GM19372 (cell line): Measurements from ENCODE around the gene MAN2A1.

Source experiments
- ATAC-seq: cut with Tn5 transposase; IDR thresholded peaks from one replicate; pipeline ENCODE4 v1.9.1; 2021; ENCODE audit warnings: mild to moderate bottlenecking, low read depth, moderate library complexity; ENCODE audit not compliant: unreplicated experiment

The MAN2A1 gene

DNA sequence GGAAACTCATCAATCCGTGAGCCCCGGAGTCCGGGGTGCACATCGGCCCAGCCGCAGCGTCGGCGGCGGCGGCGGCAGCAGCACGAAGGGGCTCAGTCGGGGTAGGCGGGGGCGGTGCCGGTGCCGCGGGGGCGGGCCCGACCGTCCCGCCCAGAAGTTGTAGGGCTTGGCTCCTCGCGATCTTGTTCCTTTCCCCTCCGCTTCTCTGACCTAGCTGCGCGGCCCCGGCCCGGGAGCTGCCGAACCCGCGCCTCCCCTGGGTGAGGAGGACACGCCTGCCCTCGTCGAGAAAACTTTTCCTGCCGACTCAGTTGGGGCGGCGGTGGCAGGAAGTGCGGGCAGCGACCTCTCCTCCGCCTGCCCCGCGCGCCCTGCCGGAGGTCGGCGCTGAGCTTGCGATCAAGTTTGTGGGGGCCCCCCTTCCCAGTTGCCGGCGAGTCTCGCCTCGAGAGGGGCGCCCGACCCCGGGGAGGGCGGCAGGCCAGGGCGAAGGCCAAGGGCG is at the start of gene MAN2A1:
TSS of gene MAN2A1 (plus strand) at position 188 of the 502 bp plus-strand sequence. CDS start 491 bp downstream, outside the sequence.
- ATAC-seq, result peak; percentile 43

DNA sequence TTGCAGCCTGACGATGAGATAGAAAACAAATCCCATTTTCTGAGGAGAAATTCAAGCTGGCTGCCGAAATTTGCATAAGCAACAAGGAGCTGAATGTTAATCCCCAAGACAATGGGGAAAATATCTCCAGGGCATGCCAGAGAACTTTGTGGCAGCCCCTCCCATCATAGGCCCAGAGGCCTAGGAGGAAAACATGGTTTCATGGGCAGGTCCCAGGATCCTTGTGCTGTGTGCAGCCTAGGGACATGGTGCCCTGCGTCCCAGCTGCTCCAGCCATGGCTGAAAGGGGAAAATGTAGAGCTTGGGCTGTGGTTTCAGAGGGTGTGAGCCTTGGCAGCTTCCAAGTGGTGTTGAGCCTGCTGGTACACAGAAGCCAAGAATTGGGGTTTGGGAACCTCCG is 48.8 kb upstream of the MAN2A1 start:
- ATAC-seq, result no peak

DNA sequence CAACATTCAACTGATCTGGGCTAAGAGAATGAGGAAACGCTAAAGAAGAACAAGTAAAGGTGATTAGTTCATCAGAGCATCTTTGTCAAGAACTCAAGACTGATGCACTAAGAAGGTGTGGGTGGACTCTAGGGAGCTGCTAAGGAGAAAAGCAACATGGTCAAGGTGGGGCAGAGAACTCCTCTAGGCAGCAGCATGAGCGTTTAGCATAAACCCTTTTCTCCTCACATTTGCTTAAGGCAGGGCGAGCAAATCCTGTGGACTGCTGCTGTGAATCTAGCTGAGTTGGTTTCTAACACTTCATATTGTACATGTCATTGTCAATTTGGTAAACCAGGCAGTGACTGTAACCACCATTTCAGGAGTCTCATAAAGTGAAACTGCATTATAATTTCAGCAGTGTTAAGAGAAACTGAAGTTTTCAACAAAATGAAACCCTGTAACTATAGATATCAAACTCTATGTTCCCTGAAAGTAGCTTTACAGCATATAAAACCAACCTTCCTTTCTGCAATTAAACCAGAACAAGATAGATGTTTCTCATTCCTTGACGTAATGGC is 45.9 kb upstream of the MAN2A1 start:
- ATAC-seq, result no peak

DNA sequence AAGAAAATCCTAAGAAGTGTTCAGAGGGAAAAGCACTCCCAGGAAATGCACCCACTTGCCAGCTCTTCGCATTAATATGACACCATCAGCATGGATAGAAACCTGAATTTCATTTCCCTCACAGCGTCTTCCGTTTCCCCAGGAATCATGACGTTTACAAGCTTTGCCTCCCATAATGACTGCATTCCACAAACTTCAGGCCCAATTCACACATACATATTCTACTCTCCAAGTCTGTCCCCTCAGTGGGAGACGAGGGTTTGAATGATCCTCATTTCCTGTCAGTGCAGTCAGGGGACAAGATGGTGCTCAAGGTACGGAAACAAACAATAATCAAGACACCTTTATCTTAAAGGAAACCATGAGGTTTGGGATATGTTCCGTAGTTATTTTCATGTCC is 44.9 kb upstream of the MAN2A1 start:
- no peak for ATAC-seq

DNA sequence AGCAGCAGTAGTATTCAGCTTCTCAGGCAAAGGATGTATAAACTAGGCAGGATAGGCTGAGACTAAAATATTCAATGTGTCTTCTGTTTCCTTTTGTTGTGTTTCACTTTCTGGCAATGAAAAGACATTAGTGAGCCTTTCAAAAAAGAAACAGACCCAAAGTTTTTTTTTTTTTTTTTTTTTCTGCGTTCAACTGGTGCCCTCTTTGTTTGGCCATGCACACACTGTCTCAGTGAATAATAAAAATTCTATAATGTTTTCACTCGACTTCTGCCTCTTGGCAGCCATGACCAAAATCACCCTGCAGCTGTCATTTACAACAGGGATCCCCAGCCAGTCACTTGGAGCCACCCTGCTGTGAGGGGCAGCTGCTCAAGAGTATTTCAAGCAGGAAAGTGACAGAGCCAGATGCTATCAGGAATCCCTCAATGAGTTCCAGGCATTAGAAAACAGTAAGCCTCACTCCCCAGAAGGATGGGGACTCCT is 44.0 kb upstream of the MAN2A1 start:
- no peak for ATAC-seq

DNA sequence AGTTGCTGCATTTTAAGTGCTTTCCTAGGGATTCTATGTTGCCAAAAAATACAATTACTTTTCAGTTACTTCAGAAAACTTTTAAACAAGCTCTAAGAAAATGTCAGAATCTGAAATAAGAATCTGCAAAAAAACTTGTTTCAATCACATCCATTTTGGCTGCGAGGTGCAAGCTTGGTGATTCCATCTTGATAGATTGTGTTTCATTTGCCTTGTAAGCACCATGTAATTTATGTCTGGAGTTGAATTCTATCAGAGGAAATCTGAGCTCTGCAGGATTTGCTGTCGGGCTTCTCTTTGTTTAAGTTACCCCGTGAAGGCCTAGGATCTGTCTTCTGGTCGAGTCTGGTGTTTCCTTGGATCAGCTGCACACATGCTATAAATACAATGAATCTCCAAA is 40.4 kb upstream of the MAN2A1 start:
- no peak for ATAC-seq

DNA sequence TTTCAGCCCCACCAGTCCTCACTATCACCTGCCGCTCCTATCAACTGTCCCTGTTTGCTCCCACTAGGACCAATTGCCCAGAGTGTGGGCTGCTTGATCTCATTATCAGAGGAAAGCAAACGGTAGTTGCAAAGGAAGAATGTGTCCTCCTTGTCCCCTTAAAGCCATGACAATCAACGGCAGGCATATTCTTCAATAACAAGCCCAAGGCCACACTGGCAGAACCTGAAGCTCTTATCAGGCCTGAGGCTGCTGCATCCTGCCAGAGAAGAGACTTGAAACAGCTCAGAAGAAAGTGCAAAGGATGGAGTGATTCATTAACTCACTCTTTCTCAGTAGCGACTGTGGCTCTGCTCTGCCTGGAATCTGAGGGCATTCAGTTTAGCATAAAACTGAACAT is 39.2 kb upstream of the MAN2A1 start:
- no peak for ATAC-seq

DNA sequence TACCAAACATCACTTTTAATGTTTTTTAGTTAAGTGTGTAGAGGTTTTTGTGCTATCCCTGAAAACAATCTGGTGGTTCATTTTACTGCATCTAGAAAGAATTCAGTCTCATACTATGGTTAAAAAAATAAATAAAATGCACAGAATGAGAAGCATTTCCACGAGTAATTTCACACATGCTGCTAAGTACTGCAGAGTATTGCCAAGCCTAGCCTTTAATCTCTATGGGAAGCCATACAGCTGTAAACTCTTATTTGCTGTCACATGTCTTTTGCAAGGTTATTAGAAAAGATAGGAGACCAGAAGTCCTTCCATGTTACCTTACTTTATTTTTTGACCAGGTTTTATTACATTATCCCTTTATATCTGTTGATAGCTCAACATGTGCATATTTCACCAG is 37.6 kb upstream of the MAN2A1 start:
- no peak for ATAC-seq

DNA sequence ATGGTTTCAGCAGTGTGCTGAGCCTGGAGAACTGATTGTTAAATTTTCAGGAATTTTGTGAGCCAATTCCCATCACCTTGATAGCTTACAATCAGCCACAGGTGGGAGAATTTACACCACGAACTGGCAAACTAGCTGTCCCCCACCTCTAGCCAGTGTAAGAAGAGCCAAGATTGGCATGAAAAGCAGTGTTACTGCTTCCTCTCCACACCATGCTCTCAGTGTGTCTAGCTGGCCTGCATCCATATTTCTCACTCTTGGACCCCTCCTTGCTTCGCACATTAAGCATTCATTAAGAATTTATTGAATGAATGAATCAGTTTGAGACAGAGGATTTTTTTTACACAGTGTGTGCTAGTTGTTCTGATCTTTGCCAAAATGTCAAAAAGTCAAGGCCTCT is 36.7 kb upstream of the MAN2A1 start:
- ATAC-seq, result no peak

DNA sequence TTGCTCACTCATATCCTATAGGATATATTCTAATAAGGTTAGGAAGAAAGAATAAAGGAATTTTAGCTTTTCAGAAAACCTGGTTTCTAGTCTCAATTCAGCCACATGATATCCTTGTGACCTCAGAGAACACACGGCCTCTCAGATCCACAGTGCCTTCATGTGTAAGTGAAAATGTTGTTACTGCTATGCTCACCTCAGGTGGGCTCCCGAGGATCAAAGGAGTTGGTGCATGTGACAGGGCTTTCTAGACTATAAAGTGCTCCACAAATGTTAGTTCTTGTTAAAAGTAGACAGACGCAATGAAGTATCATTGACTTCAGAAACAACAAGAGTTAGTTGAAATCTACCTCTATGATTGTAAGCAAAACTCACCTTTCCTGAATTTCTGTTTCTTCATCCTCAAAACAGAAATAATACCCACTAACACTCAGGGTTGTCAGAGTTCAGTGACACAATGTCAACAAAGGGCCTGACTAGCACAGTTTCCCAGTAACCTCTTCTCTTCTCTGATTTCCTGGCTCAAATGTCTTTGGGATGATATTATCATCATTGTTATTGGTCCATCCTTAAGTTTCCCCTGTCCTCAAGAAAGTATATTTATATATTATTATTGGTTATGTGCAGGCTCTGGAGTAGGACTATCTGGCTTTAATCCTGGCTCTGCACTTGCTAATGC is 36.0 kb upstream of the MAN2A1 start:
- no peak for ATAC-seq

DNA sequence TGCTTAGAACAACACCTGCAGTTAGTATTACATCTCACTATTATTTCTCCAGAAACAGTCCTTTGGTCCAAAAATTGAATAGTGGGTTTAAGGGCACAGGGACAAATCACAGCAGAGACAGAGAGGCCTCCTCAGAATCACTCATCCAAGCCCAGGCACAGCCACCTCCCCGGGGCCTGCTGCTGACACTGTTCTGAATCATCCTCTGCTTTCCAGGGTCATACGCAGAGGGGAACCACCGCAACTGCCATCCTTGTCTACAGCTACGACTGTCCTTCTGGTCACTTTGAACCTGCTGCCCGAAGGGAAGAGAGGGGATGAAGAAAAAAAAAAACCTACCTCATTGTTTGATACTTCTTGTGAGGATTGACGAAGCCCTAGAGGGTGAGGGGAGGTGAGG is 35.3 kb upstream of the MAN2A1 start:
- ATAC-seq, result no peak

DNA sequence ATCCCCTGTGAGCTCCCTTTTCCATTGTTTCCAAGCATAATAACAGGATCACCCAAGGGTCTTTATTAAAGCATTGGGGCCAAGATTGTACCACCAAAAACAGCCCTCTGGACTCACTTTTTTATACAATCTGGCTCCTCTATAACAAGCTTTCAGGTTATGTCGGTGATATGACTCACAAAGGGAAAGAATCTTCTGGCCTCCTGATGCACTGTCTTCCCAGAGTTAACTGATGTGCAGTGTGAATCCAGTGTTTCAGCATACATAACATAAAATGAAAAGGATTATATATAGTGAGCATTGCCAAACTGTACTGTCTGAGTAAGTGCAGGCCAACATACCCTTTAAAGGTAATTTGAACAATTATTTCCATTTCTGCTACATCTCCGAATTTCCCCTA is 33.9 kb upstream of the MAN2A1 start:
- no peak for ATAC-seq

DNA sequence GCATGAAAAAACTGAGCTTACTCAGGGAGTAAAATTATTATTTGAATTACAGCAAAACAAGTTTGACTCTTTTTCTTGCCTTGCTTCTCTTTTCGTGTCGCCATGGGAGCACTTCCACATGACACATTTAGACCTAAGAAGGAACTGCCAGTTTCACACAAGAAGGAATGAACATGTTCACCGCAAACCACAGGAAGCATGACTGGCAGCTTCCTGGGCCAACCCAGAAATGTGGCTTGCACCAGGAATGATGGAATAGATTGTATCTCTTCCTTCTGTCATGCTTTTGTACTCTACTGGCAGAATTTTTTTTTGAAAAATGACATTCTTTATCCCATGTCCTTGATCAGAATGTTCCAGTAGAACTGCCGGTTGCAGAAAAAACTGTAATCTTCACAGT is 32.9 kb upstream of the MAN2A1 start:
- no peak for ATAC-seq

DNA sequence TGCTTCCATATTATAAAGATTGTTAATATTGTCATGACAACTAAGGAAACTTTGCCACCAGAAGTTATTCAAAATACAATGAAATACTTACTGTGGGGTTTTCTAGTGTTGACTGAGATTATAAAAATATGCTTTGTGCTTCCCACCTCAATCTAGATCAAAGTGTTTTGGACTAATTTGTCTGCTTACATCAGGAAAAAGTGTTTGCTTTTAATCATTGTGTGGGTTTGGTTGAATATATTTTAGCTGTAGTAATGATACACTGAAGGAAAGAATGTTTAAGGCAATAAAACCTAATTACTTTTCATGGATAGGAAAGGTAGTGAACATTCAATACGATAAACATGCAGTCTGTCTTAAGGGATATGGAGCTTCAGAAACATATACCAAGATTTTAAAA is 29.8 kb upstream of the MAN2A1 start:
- ATAC-seq, result no peak

DNA sequence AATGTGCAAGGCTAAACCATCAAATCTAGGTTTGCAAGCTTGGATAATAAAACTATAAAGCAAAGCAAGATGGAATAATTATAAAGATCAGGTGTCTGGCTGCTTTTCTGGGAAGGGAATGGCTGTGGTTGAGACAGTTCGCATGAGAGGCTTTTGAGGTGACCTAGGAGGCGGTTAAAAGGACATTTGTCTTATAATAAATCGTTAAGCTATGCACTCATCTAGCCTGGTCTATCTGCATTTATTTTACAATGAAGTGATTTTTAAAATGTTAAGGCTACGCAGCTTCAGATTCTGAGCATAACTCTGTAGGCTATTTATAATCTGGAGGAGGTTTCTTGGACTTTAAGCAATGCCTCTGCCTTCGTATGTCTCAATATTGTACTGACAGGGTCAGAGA is 29.4 kb upstream of the MAN2A1 start:
- ATAC-seq, result no peak

DNA sequence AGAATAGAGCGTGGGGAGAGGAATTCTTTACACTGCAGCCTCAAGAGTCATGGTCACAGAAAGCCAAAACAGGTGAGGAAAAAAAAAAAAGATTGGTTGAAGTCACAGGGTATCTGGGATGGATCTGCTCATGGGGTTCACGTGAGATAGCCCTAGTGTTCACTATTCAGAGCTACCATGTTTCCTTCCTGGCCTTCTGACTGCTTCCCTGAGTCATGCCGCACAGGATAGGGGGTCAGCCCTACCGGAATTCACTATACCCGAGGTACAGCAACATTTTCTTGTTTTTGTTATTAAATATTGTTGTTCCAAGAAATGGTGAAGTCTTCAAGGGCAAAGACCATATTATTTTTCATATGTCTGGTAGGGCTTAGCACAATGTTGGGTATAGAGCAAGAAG is 21.5 kb upstream of the MAN2A1 start:
- ATAC-seq, result no peak

DNA sequence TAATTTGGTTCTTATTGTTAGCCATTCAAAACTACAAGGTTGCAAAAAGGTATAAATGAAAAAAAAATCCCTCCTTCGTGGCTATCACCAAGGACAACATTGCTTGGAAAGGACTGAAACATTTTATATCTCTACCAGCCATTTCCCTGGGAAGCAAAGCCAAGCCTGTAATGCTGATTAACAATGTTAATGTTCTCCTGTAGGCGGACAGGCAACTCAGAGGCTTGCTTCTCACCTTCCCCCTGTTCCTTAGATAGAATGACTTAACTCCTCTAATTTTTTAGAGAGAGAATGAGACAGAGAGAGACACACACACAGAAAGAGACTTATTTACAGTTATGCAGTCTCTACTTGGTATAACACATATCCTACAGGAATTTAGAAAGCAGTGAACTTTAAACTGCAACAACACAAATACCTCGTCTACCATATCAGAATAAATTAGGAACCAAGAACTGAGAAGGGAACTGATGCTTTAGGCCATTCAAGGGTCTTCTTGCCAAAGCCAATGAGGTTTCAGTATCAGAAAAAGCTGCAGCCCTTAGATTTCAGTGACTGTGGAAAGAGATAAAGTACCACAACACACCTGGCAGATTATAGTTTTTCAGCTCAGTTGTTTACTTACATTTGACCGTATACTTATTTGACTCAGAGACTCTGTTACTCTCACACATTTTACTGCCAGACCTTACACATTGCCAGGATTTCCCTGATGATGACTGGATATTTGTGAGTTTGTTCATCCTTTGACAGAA is 20.9 kb upstream of the MAN2A1 start:
- ATAC-seq, result no peak

DNA sequence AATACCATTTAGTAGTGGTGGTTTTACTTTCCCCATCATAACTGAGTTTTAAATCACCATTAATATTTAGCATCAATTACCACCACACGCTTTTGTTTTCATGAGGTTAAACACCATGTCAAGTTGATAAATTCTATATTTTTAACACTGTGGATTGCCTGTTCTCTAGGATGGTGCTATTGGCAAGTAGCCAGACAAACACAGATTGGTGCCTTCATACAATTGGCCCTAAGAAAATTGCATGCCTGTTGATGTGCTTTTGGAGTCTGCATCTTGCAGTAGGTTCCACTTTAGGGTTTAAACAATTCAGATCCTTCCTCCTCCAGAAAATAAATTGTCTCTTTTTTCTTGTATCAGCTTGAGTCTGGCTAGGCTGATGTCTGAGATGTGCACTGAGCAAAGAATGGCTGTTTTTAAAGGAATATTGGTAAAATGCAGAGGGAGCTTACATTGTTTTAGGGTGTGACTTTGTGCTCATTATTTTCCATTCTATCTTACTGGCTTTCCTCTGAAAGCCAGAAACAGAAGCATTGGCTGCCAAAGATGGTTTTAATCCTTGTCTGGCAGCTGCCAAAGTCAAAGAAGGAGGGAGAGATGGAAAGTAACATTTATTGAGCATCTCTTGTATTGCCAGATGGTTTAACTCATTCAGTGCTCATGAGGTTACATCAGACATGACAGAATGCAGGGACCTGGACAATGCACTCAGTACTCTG is 19.6 kb upstream of the MAN2A1 start:
- ATAC-seq, result no peak

DNA sequence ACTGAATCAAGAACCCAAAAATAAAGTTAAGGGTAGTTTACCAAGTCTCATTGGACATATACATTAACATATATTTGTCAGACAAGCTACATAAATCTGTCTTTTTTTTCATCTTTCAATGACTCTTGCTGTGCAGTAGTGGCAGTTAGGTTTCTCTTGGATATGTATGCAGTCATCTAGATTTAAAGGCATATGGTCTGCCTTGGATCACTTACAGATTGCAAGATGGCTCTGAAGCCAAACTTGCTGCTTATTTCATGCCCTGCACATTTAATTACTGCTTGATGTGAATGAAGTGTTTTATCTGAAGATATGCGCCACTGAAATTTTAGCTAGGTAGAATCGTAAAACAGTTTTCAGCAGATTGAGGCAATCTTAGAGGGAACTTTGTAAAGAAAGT is 18.6 kb upstream of the MAN2A1 start:
- ATAC-seq, result no peak

DNA sequence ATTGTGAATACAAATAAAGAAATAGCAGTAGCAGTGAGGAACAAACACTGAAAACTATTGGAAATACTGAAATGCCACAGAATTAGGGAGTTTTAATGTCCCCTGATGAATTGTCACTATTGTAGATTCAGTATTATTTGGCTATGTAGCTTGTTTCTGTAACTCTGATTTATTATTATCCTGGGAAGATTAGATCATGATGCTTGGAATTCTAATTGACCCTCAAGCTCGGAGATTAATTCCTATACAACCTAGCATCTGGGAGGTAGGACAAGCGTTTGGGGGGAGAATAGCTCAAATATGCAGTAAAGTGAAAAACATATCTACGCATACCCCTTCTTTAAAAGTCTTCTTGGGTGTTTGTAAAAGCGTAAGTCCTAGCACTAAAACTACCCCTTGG is 15.1 kb upstream of the MAN2A1 start:
- ATAC-seq, result no peak

DNA sequence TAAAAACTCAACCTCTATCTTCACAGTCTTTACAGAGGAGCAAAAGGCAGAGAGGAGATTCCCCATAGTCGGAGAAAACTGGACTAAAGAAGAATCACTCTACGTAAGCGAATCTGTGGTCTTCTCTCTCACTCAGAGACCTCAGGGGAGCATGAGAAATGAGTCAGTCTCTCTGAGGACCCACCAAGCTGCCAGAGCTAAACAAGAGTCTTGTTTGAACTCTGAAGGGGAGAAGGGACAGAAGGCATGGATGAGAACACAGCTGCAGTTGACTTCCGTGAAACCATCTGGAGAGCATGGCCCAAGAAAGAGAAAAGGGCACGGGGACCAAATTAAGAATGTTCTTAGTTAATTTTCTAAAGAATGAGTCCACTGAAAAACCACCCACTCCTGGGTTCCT is 12.8 kb upstream of the MAN2A1 start:
- no peak for ATAC-seq
